GM18508 (cell line): Measurements from ENCODE around the gene IQGAP2.

Source experiments
- ATAC-seq: cut with Tn5 transposase; IDR thresholded peaks from one replicate; pipeline ENCODE4 v1.9.1; 2021; ENCODE audit warnings: moderate number of reproducible peaks; ENCODE audit not compliant: insufficient read depth, unreplicated experiment

Gene IQGAP2

GRCh38 chr5:76696251-76696650 lies 293.2 kb downstream of the IQGAP2 start:
- ATAC-seq = no peak

- no peak for ATAC-seq
Observed at GRCh38 chr5:76697670-76698069, 294.6 kb downstream of the IQGAP2 start.

- ATAC-seq = no peak
Observed at GRCh38 chr5:76700571-76700970, 297.5 kb downstream of the IQGAP2 start.

GRCh38 chr5:76701298-76701697 lies 298.2 kb downstream of the IQGAP2 start:
- no peak for ATAC-seq

GRCh38 chr5:76703707-76704106 lies 300.6 kb downstream of the IQGAP2 start:
- no peak for ATAC-seq

- no peak for ATAC-seq
Observed at GRCh38 chr5:76704131-76704663, 301.1 kb downstream of the IQGAP2 start.

GRCh38 chr5:76705574-76705973 lies 302.5 kb downstream of the IQGAP2 start:
- no peak for ATAC-seq

- no peak for ATAC-seq
Observed at GRCh38 chr5:76709762-76710161, 306.7 kb downstream of the IQGAP2 start.

GRCh38 chr5:76710991-76711390 lies 307.9 kb downstream of the IQGAP2 start:
- no peak for ATAC-seq

GRCh38 chr5:76714751-76715485 lies 311.8 kb downstream of the IQGAP2 start:
- ATAC-seq = no peak

- no peak for ATAC-seq
Observed at GRCh38 chr5:76715486-76715735, 312.3 kb downstream of the IQGAP2 start.

- no peak for ATAC-seq
Observed at GRCh38 chr5:76715736-76716455, 312.8 kb downstream of the IQGAP2 start, which contains the start of gene F2R. Gene F2R, plus strand, starts transcription at chr5:76716126. Its CDS starts 182 bp downstream, at chr5:76716308.

- ATAC-seq = no peak
Observed at GRCh38 chr5:76716456-76717157, 313.5 kb downstream of the IQGAP2 start.

GRCh38 chr5:76717222-76718083 lies 314.4 kb downstream of the IQGAP2 start:
- no peak for ATAC-seq

GRCh38 chr5:76718381-76718832 lies 315.3 kb downstream of the IQGAP2 start:
- ATAC-seq = no peak

- no peak for ATAC-seq
Observed at GRCh38 chr5:76718880-76719279, 315.8 kb downstream of the IQGAP2 start.

- ATAC-seq = peak; percentile 67
Observed at GRCh38 chr5:76720988-76721569, 318.0 kb downstream of the IQGAP2 start.

GRCh38 chr5:76723266-76723665 lies 320.2 kb downstream of the IQGAP2 start:
- ATAC-seq = no peak

- ATAC-seq = no peak
Observed at GRCh38 chr5:76723906-76724305, 320.8 kb downstream of the IQGAP2 start.

- no peak for ATAC-seq
Observed at GRCh38 chr5:76724871-76725270, 321.8 kb downstream of the IQGAP2 start.
